Stomach (tissue), 4 donors: ENCODE data around the gene OSBPL9.

Experiments
- EP300 ChIP-seq: sonication (generic); formaldehyde crosslinking; IDR thresholded peaks from one replicate; pipeline ENCODE4 v1.6.1; 2017; ENCODE audit warnings: antibody characterized with exemption
- POLR2A ChIP-seq, 4 donors: fragments of 450-650 bp; IDR thresholded peaks; one replicate each; pipeline ENCODE4 v1.6.1; 2016; ENCODE audit warnings: antibody characterized with exemption in 4 of 4, control low read depth in 2 of 4, mild to moderate bottlenecking in 1 of 4, moderate library complexity in 1 of 4
- TF ChIP-seq, protein P1 (sequence below), 7 experiments: fragments of 450-650 bp in 4 of 7; fragments of 200-600 bp in 3 of 7; sonication (generic) in 3 of 7; IDR thresholded peaks; one replicate each; pipeline ENCODE4 v1.5.1; 2016 to 2019; ENCODE audit warnings: antibody characterized with exemption in 7 of 7, control low read depth in 2 of 7, mild to moderate bottlenecking in 1 of 7

DNA sequence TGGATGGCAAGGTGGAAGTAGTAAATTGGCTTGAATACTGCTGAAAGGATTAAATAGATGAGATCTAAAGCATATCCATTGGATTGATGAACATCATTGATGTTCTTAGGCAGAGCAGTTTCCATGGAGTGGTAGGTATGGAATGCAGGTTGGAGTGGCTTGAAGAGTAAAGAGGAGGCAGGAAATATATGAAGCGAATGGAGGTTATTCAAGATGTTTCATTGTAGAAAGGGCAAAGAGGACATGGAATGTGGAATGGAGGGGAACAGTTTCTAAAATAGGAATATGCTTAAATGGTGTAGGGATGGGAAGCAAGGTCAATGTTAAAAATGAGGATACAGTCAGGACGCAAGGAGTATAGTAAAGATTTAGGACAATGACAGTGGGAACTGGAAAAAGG is 6.1 kb downstream of the OSBPL9 start:
- TF ChIP-seq EP300, result no peak
- TF ChIP-seq, protein P1, sequence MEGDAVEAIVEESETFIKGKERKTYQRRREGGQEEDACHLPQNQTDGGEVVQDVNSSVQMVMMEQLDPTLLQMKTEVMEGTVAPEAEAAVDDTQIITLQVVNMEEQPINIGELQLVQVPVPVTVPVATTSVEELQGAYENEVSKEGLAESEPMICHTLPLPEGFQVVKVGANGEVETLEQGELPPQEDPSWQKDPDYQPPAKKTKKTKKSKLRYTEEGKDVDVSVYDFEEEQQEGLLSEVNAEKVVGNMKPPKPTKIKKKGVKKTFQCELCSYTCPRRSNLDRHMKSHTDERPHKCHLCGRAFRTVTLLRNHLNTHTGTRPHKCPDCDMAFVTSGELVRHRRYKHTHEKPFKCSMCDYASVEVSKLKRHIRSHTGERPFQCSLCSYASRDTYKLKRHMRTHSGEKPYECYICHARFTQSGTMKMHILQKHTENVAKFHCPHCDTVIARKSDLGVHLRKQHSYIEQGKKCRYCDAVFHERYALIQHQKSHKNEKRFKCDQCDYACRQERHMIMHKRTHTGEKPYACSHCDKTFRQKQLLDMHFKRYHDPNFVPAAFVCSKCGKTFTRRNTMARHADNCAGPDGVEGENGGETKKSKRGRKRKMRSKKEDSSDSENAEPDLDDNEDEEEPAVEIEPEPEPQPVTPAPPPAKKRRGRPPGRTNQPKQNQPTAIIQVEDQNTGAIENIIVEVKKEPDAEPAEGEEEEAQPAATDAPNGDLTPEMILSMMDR (IDR thresholded peaks at IDR 0.05), result no peak
- TF ChIP-seq POLR2A (IDR thresholded peaks at IDR 0.05), result no peak
